Measurements from ENCODE around the gene AKR1E2. TPM values are rescaled to one million over a fixed set of nuclear protein-coding genes. Genes with fewer than 3 reads are reported as not detected.

The AKR1E2 gene
- total and polyA plus RNA-seq, 9 of the 15 experiments (the other 6 are each of a cell fraction or from before 2014, with no cell fraction given), result 4.2 to 16.6 (median 9.8) TPM

DNA sequence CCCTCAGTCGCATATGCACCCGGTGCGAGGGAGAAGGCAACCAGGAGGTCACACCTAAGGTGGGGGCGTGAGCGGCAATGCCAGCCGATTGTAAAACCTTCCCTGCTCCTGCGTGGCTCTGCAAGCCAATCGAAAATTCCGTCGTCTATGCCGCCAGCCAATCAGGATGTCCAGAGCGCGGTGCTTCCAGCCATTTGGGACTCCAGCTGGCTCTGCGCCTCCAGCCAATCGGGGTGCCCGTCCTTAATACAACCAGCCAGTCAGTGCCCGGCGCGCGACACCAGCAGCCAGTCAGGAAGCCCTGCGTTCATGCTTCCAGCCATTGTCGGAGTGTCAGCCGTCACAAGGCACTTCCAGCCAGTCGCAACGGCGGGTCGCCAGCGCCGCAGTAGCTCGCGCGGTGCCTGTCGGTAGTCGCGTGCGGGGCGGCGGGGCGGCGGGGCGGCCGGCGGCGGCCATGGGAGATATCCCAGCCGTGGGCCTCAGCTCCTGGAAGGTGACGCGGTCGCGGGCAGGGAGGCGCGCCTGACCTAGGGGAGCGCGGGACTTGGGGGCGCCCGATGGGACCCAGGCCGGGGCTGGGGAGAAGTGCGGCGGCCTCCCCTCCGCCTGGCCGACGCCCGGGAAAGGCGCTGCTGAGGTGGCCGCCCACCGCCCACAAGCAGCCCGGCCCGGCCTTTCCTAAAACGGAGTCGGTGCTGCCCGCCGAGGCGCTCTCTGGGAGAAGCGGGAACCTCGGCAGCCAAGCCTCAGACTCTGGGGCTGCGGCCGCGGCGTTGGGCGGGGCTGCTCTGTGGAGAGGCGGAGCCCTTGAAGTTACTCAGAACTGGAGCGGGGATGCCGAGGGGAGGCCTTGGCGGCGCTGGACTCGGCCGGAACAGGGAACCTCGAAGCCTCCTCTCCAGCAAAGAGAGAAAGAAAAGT is at the start of gene AKR1E2 (continued):
- TF ChIP-seq, protein P1, sequence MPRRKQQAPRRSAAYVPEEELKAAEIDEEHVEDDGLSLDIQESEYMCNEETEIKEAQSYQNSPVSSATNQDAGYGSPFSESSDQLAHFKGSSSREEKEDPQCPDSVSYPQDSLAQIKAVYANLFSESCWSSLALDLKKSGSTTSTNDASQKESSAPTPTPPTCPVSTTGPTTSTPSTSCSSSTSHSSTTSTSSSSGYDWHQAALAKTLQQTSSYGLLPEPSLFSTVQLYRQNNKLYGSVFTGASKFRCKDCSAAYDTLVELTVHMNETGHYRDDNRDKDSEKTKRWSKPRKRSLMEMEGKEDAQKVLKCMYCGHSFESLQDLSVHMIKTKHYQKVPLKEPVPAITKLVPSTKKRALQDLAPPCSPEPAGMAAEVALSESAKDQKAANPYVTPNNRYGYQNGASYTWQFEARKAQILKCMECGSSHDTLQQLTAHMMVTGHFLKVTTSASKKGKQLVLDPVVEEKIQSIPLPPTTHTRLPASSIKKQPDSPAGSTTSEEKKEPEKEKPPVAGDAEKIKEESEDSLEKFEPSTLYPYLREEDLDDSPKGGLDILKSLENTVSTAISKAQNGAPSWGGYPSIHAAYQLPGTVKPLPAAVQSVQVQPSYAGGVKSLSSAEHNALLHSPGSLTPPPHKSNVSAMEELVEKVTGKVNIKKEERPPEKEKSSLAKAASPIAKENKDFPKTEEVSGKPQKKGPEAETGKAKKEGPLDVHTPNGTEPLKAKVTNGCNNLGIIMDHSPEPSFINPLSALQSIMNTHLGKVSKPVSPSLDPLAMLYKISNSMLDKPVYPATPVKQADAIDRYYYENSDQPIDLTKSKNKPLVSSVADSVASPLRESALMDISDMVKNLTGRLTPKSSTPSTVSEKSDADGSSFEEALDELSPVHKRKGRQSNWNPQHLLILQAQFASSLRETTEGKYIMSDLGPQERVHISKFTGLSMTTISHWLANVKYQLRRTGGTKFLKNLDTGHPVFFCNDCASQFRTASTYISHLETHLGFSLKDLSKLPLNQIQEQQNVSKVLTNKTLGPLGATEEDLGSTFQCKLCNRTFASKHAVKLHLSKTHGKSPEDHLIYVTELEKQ (CRISPR knock-in tag; IDR thresholded peaks at IDR 0.05), result no peak
- TF ChIP-seq CEBPZ (IDR thresholded peaks at IDR 0.05; ENCODE audit: borderline replicate concordance, low read depth, low read length) (no peak), HMG20B (CRISPR knock-in tag; IDR thresholded peaks at IDR 0.05) (no peak), TOE1 (IDR thresholded peaks at IDR 0.05; ENCODE audit: borderline replicate concordance) (no peak), TOE1 (CRISPR knock-in tag; IDR thresholded peaks at IDR 0.05; ENCODE audit: borderline replicate concordance, low read depth) (no peak), KDM4B (IDR thresholded peaks at IDR 0.05; ENCODE audit: borderline replicate concordance in 2 of 2, low read depth in 1 of 2) (no peak; a peak in 1 of 4 replicates), ZNF41 (CRISPR knock-in tag; conservative IDR thresholded peaks at IDR 0.05) (no peak), CBX8 (IDR thresholded peaks at IDR 0.05; ENCODE audit: borderline replicate concordance, extremely low read depth, low read depth, low read length, poor library complexity, severe bottlenecking) (no peak), XRCC5 (IDR thresholded peaks at IDR 0.05; ENCODE audit: low read depth, low read length) (no peak), ATF7 (IDR thresholded peaks at IDR 0.05) (peak; percentile 24; the same call in 1 of the 2 replicates), THAP7 (CRISPR knock-in tag; IDR thresholded peaks at IDR 0.05) (no peak), SMAD2 (IDR thresholded peaks at IDR 0.05; ENCODE audit: low read depth, low read length) (no peak), IRF9 (tag; IDR thresholded peaks at IDR 0.05) (no peak), ZNF224 (CRISPR knock-in tag; IDR thresholded peaks at IDR 0.05) (no peak), WHSC1 (IDR thresholded peaks at IDR 0.05; ENCODE audit: low read length) (no peak), MLX (CRISPR knock-in tag; conservative IDR thresholded peaks at IDR 0.05) (no peak), SNIP1 (IDR thresholded peaks at IDR 0.05; ENCODE audit: low read depth) (no peak)
